OCI-LY3 (cell line): ENCODE results near the gene SCYL2.

Experiments used
- CTCF ChIP-seq: fragments of 200-600, 300-600 bp; sonication (generic); IDR thresholded peaks from 2 replicates; pipeline ENCODE4 v1.5.1; 2014; ENCODE audit warnings: antibody characterized with exemption, low read length, low read depth
- EZH2phosphoT487 ChIP-seq: fragments of 200-600 bp; shearing (Covaris generic); IDR thresholded peaks from 2 replicates; pipeline ENCODE4 v1.6.1; 2018; ENCODE audit warnings: antibody characterized with exemption, mixed run types, low read depth

GRCh38 chr12:100225491-100225890 lies 41.5 kb upstream of the SCYL2 start:
- no peak for TF ChIP-seq CTCF
- no peak for TF ChIP-seq EZH2phosphoT487
